MM.1S (cell line): Measurements from ENCODE around the gene PPP2R5B.

Source experiments
- CTCF ChIP-seq: fragments of 300-600 bp; sonication (generic); IDR thresholded peaks from 2 replicates; pipeline ENCODE4 v1.5.1; 2016; ENCODE audit warnings: antibody characterized with exemption, low read length, mixed read lengths
- EZH2 ChIP-seq: fragments of 300-600 bp; sonication (generic); optimal IDR thresholded peaks from 2 replicates; pipeline ENCODE3; 2017; ENCODE audit warnings: low read depth, mild to moderate bottlenecking, antibody characterized with exemption, low read length, mixed read lengths
- EZH2phosphoT487 ChIP-seq: fragments of 300-600 bp; sonication (generic); IDR thresholded peaks from 2 replicates; pipeline ENCODE4 v1.6.1; 2018; ENCODE audit warnings: antibody characterized with exemption, low read length

DNA sequence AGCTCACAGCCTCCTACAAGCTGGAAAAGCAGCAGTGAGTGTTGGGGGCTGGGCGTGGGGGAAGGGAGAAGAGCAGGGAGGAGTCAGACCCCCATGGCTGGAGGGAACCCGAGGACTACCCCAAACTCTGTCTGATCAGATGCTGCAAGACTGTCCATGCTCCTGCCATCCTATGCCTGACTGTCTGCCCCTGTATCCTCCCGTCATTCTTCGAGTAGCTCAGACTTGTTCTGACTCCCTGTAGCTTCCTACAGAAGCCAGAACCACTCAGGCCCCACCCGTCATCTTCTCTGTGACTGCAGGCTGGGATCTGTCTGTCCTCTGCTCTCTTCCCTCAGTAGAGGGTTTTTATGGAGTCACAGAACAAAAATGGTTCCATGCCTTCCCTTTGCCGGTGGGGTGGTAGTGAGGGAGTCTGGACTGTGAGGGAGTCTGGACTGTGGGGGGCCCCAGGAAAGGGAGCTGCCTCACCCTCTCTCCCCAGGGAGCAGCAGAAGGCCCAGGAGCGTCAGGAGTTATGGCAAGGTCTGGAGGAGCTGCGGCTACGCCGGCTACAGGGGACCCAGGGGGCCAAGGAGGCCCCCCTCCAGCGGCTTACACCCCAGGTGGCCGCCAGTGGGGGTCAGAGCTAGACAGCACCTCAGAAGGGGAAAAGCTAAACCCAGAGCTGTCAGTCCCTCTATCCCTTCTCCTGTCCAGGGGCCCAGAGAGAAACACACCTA is 8.9 kb downstream of the PPP2R5B start:
- TF ChIP-seq EZH2phosphoT487 (no peak), CTCF (no peak), EZH2 (no peak)
